Activated CD4-positive, alpha-beta T cell treated with anti-CD3 and anti-CD28 coated beads for 36 hours (primary cell): ENCODE results near the gene IL17RB. TPM values are rescaled to one million over a fixed set of nuclear protein-coding genes. Genes with fewer than 3 reads are reported as not detected.

Experiments used
- ATAC-seq: fragments of 200-7000 bp; cut with Tn5 transposase; one replicate; pipeline ENCODE4 v1.10.0; 2021; ENCODE audit warnings: mild to moderate bottlenecking, moderate library complexity
- CTCF ChIA-PET: fragments of 350-600 bp; sonication (Branson Sonifier 250); formaldehyde crosslinking; loops from one replicate; lab custom pipeline; 2021; ENCODE audit warnings: antibody characterized with exemption; lab: Charles Lee
- POLR2A ChIA-PET: fragments of 350-600 bp; sonication (Branson Sonifier 250); formaldehyde crosslinking; loops from one replicate; lab custom pipeline; 2021; ENCODE audit warnings: antibody characterized with exemption, inconsistent platforms; lab: Charles Lee
- DNase-seq: peaks from one replicate; pipeline ENCODE4 v3.0.0-alpha.2; 2020
- H3K27ac Mint-ChIP-seq: one replicate; pipeline ENCODE4 v1.8.0; 2021; ENCODE audit warnings: mixed read lengths
- H3K27me3 Mint-ChIP-seq: one replicate; pipeline ENCODE4 v1.8.0; 2021; ENCODE audit warnings: mixed read lengths
- H3K36me3 Mint-ChIP-seq: one replicate; pipeline ENCODE4 v1.8.0; 2021; ENCODE audit warnings: low read depth, mixed read lengths
- H3K4me1 Mint-ChIP-seq: one replicate; pipeline ENCODE4 v1.8.0; 2021; ENCODE audit warnings: mixed read lengths
- H3K4me3 Mint-ChIP-seq: one replicate; pipeline ENCODE4 v1.8.0; 2021; ENCODE audit warnings: mild to moderate bottlenecking, moderate library complexity, mixed read lengths
- H3K9me3 Mint-ChIP-seq: one replicate; pipeline ENCODE4 v1.8.0; 2021; ENCODE audit warnings: low read depth, mixed read lengths
- intact Hi-C, 2 experiments: fragments of 100-400 bp; cut with DNase I in 1 of 2; cut with micrococcal nuclease in 1 of 2; formaldehyde crosslinking; loops; one replicate each; pipeline versions ENCODE4 v1.14.2 to v1.15.1; 2022 to 2024; cut with DNase I, micrococcal nuclease
- total RNA-seq, 2 experiments: library from RNA; stranded (reverse); gene quantifications; one replicate each; pipeline ENCODE4 v1.2.3, GENCODE V29; 2021

IL17RB gene
- total RNA-seq, 2 experiments from 2014 or later = 0.33 to 0.69 TPM

DNA sequence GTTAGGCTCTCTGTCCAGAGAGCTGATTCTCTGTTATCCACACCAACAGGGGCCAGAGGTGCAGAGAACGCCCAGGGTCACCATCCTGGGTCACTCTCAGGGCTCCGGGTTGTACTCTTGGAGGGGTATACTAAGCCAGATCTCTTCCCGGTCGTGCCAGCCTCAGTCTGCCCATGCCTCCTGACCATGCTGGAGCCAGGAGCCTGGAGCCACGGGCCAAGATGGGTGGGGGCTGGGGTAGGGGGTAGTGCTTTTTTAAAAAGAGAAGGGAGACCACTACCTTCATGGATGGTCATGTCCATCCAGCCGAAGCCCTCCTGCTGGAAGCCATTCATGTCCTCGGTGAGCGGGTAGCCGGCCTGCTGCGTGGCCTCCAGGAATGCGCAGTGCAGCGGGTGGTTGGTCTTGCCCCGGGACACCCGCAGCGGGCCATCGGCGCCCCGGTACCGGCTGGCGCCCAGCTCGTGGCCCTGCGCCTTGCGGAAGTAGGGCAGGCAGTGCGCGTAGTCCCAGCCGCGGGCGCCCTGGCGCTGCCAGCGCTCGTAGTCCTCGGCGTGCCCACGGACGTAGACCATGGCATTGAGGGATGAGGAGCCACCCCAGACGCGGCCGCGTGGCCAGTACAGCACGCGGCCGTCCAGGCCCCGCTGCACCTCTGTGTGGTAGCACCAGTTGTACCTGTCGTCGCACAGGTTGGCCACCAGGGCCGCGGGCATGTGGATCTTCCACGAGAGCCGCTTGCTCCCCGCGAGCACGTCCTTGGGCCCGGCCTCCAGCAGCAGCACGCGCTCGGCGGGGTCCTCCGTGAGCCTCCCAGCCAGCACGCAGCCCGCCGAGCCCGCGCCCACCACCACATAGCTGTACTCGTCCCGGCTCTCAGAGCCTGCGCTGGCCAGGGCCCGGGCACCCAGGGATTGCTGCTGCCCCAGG lies 23.1 kb upstream of the IL17RB start:
- H3K36me3 Mint-ChIP-seq = no peaks in the 10 kb centered on the region
- CTCF ChIA-PET = interaction anchor here (0.6 kb wide), 1 partner anchor 156 kb away, joined by 4 read pairs; no protein-coding TSS in a partner anchor
- POLR2A ChIA-PET = no interaction called here

DNA sequence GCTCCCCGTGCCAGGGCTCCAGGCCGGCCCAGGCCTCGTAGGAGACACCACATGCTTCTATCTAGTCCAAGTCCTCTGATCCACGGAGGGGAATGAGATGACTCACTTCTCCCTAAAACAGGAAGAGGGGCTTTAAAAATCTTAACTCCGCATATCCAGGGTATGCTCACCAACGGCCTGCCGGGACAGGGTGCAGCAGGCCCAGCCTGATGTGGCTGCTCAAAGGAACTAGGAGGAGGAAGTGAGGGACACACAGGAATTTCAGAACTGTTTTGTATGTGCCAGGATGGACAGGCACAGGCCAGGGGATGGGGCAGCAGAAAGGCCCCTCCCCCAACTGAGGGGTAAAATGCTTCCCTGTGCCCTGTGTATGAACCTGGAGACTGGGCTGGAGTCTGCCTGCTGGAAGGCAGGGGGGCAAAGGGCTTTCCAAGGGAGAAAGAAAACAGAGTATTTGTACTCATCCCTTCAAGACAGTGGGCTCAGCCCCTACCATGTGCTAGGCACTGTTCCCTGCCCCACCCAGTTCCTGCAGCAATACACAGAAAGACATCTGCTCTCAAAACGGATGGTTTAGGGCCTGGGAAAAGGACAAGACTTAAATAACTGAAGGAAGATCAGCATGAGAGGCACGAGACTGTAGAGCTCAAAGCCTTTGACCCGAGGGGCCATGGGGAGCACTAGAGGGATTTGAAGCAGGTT lies 22.3 kb upstream of the IL17RB start:
- intact Hi-C loops = no loop called here
- CTCF ChIA-PET = no interaction called here
- DNase-seq = no peak
- POLR2A ChIA-PET = no interaction called here
- no peak overlapping the region for H3K4me3 Mint-ChIP-seq
- no peaks in the 10 kb centered on the region for H3K36me3 Mint-ChIP-seq
- no peak for ATAC-seq
- H3K27me3 Mint-ChIP-seq = no peaks in the 10 kb centered on the region
- no peak overlapping the region for H3K27ac Mint-ChIP-seq
- no peaks in the 10 kb centered on the region for H3K4me1 Mint-ChIP-seq
- H3K9me3 Mint-ChIP-seq = no peaks in the 10 kb centered on the region

More for the DNA sequence above, 23.1 kb upstream of the IL17RB start:
- Mint-ChIP-seq H3K4me1 (no peaks in the 10 kb centered on the region), H3K27ac (no peak overlapping the region), H3K27me3 (no peaks in the 10 kb centered on the region), H3K9me3 (no peaks in the 10 kb centered on the region), H3K4me3 (no peak overlapping the region)
- DNase-seq (no peak), ATAC-seq (no peak)
- intact Hi-C loops = no loop called here

DNA sequence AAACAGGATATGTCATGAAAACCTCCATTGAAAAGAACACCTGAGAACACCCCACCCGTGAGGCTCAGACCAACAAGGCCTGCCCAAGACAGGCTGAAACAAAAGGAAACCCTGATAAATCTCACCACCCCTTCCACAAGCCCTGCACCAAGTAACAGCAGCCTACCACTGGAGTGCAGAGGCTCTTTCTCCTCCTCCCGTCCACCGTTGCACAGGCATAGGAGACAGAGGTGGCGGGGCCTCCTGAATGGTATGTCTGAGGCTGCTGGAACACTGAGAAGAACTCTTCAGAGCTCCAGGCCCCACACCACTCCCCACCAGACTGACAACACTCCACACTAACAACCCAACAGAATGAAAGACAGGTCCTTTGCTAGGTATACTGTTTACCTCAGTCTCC lies 21.6 kb upstream of the IL17RB start:
- H3K36me3 Mint-ChIP-seq = no peaks in the 10 kb centered on the region
- H3K4me1 Mint-ChIP-seq = no peaks in the 10 kb centered on the region
- no peak for ATAC-seq
- CTCF ChIA-PET = no interaction called here
- intact Hi-C loops = no loop called here
- H3K27ac Mint-ChIP-seq = no peak overlapping the region
- H3K27me3 Mint-ChIP-seq = no peaks in the 10 kb centered on the region
- POLR2A ChIA-PET = no interaction called here
- no peaks in the 10 kb centered on the region for H3K9me3 Mint-ChIP-seq
- DNase-seq = no peak
- H3K4me3 Mint-ChIP-seq = no peak overlapping the region

DNA sequence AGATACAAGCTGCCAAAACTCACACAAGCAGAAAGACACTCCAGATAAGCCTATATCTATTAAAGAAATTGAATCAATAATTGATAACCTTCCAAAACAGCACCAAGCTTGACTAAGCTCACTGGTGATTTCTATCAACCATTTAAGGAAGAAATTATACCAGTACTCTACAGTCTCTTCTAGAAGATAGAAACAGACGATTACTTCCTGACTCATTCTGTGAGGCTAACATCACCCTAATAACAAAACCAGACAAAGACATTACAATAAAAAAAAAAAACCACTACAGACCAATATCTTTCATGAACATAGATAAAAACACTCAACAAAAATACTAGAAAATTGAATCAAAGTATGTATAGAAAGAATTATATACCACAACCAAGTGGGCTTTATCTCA lies 20.3 kb upstream of the IL17RB start:
- H3K36me3 Mint-ChIP-seq = no peaks in the 10 kb centered on the region
- CTCF ChIA-PET = no interaction called here
- POLR2A ChIA-PET = no interaction called here
- H3K27me3 Mint-ChIP-seq = no peaks in the 10 kb centered on the region
- DNase-seq = no peak
- no peaks in the 10 kb centered on the region for H3K4me1 Mint-ChIP-seq
- intact Hi-C loops = no loop called here
- no peaks in the 10 kb centered on the region for H3K9me3 Mint-ChIP-seq
- H3K27ac Mint-ChIP-seq = no peak overlapping the region
- H3K4me3 Mint-ChIP-seq = no peak overlapping the region
- ATAC-seq = no peak

DNA sequence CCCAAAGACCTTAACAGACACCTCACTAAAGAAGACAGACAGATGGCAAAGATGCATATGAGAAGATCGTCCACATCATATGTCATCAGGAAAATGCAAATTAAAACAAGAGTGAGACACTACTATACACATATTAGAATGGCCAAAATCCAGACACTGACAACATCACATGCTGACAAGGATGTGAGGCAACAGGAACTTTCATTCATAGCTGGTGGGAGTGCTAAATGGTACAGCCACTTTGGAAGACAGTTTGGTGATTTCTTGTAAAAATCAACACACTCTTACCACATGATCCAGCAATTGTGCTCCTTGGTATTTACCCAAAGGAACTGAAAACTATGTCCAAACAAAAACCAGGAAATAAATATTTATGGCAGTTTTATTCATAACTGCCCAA lies 17.8 kb upstream of the IL17RB start:
- H3K4me3 Mint-ChIP-seq = no peak overlapping the region
- no peak for DNase-seq
- H3K36me3 Mint-ChIP-seq = no peaks in the 10 kb centered on the region
- ChIA-PET CTCF (no interaction called here), POLR2A (no interaction called here)
- no peaks in the 10 kb centered on the region for H3K4me1 Mint-ChIP-seq
- intact Hi-C loops = no loop called here
- H3K27me3 Mint-ChIP-seq = no peaks in the 10 kb centered on the region
- no peak overlapping the region for H3K27ac Mint-ChIP-seq
- ATAC-seq = no peak
- no peaks in the 10 kb centered on the region for H3K9me3 Mint-ChIP-seq

DNA sequence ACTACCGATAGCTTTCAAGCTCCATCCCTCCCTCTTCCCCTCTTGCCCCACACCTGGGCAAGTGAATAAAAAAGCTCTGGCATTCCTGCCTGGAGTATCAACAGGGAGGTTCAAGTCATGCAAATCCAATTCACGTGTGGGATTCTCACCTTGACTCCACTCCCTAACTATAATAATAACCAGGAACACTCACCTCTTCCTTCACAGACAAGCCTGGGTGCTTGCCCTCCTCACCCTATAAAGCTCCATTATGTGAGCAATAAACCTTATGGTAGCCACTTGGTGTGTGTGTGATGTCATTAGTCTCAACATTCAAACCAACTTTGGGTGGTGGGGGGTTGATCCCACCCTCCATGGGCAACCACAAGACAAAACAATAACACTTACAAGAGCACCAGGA lies 16.8 kb upstream of the IL17RB start:
- H3K9me3 Mint-ChIP-seq = no peaks in the 10 kb centered on the region
- DNase-seq = no peak
- H3K4me3 Mint-ChIP-seq = no peak overlapping the region
- ChIA-PET POLR2A (no interaction called here), CTCF (no interaction called here)
- no peak for ATAC-seq
- H3K27ac Mint-ChIP-seq = no peak overlapping the region
- no peaks in the 10 kb centered on the region for H3K27me3 Mint-ChIP-seq
- intact Hi-C loops = no loop called here
- no peaks in the 10 kb centered on the region for H3K4me1 Mint-ChIP-seq
- H3K36me3 Mint-ChIP-seq = no peaks in the 10 kb centered on the region

DNA sequence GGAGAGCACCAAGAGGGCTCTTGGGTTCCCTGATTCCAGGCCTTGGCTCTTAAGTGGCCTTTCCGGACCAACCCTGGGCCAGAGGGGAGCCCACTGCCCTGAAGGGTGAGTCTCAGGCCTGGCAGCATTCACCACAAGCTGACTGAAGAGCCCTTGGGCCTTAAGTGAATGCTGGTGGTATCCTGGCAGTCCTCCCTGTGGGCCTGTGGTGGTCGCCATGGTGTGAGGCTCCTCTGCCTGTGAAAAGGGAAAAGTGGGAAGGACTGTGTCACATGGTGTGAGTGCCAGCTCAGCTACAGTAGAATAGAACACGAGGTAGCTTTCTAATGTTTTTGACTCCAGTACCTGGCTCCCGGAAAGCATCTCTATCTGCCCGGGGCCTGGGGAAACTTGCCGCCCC lies 15.4 kb upstream of the IL17RB start:
- Mint-ChIP-seq H3K27me3 (no peaks in the 10 kb centered on the region), H3K36me3 (no peaks in the 10 kb centered on the region), H3K9me3 (no peaks in the 10 kb centered on the region), H3K27ac (no peak overlapping the region), H3K4me1 (no peaks in the 10 kb centered on the region), H3K4me3 (no peak overlapping the region)
- intact Hi-C loops = no loop called here
- CTCF ChIA-PET = no interaction called here
- no peak for DNase-seq
- POLR2A ChIA-PET = no interaction called here
- no peak for ATAC-seq

DNA sequence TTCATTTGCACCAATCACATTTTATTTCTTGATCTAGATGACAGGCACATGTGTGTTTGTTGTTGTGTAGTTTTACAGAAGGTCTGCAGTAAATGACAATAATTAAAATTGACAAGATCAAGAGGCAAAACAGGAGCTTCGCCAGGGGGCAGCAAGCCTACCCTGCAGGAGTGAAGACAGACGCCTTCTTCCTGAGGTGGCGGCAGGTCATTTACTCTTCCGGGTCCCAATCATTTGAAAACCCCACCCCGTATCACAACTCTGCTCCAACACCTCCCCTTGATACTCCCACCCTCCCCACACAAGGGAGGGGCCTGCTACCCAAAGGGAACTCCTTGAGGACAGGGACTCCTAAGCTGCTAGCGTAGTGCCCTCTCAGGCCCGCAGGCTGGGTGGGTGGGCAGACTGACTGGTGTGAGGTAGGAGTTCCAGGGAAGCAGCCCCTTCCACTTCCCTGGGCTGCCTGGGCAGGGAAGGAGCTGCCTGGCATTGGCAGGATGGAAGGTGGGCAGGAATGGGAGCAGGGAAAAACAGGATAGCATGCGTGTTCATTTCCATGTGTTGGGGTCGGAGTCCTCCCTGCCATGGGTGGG lies 13.2 kb upstream of the IL17RB start:
- Mint-ChIP-seq H3K27ac (no peak overlapping the region), H3K36me3 (no peaks in the 10 kb centered on the region), H3K9me3 (no peaks in the 10 kb centered on the region), H3K27me3 (no peaks in the 10 kb centered on the region), H3K4me1 (no peaks in the 10 kb centered on the region), H3K4me3 (no peak overlapping the region)
- intact Hi-C loops = no loop called here
- ChIA-PET POLR2A (no interaction called here), CTCF (no interaction called here)
- ATAC-seq (no peak), DNase-seq (no peak)

DNA sequence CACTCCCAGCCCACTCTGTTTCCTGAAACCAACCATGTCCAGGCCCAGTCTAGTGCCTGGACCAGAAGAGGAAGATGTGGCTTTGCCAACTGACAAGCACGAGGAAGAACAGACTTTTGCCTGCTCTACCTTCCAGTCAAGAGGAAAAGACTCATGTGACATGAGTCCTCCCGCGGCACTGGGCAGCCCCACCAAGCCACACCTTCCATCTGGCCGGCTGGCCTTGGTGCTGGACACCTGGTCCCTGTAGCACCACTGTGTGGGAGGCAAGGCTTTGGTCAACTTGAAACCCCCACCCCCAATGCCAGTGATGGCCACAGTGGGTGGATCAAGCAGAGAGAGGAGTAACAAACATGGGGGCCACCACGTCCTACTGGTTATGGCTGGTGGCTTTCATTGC lies 12.7 kb upstream of the IL17RB start:
- POLR2A ChIA-PET = no interaction called here
- Mint-ChIP-seq H3K36me3 (no peaks in the 10 kb centered on the region), H3K27ac (no peak overlapping the region), H3K27me3 (no peaks in the 10 kb centered on the region), H3K4me1 (no peaks in the 10 kb centered on the region), H3K9me3 (no peaks in the 10 kb centered on the region), H3K4me3 (no peak overlapping the region)
- DNase-seq (no peak), ATAC-seq (no peak)
- intact Hi-C loops = no loop called here
- CTCF ChIA-PET = no interaction called here

DNA sequence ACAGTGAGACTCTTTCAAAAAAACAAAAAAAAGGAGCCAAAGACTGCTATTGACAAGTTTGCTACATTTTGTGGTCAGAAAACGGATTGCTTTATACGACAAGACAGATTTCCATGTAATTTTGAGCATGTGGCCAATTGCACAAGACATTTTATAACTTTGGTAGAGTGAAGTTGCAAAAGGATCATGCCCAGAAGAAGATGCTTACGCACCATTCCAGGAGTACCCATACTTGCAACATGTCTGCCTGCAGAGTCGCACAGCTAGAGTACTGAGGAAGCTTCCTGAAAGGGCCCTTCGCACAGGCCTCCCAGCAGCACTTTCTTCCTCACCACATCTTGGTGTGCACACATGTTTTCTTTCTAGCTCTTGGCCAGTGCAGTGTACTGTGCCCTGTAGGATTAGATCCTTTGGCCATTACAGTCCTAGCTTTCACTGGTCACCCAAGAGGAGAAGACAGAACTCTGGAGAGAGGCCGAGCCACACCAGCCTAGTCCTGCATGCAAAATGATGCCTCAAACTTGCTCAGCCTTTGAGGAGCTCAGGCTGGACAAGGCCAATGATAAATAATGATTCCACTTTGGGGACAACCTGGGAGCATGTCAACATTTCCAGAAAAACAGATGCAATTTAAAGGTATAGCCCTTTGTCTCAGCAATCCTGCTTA lies 11.8 kb upstream of the IL17RB start:
- ChIA-PET CTCF (no interaction called here), POLR2A (no interaction called here)
- Mint-ChIP-seq H3K27ac (no peak overlapping the region), H3K9me3 (no peaks in the 10 kb centered on the region), H3K27me3 (peaks cover 2% of the 10 kb centered on the region), H3K4me3 (no peak overlapping the region), H3K36me3 (no peaks in the 10 kb centered on the region), H3K4me1 (no peaks in the 10 kb centered on the region)
- no peak for ATAC-seq
- DNase-seq = no peak
- intact Hi-C loops = no loop called here

DNA sequence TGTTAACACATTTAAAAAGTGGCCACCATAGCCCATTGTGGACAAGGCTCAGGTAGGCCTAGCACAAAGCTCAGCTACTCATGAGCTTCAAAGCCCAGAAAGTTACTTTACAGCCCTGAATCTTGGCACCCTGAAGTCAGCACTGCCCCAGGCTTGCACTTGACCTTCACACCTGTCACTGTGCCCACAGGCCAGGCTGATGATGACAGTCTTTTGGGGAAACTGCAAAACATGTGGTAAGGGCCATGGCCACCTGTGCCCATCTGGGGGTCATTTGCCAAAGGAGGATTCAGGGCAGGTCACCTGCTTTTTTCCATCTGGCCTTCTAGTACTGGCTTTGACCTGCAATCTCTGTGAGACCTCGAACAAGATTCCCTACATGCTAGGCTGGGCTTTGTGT lies 11.1 kb upstream of the IL17RB start:
- Mint-ChIP-seq H3K27me3 (peaks cover 2% of the 10 kb centered on the region), H3K9me3 (no peaks in the 10 kb centered on the region), H3K27ac (no peak overlapping the region), H3K4me1 (no peaks in the 10 kb centered on the region), H3K4me3 (no peak overlapping the region), H3K36me3 (no peaks in the 10 kb centered on the region)
- POLR2A ChIA-PET = no interaction called here
- intact Hi-C loops = no loop called here
- DNase-seq = no peak
- CTCF ChIA-PET = interaction anchor here (0.6 kb wide), 1 partner anchor 589 kb away, joined by 3 read pairs; no protein-coding TSS in a partner anchor
- no peak for ATAC-seq
